HG03575 (cell line): ENCODE results near the gene NUDT3.
"Not testable (repeated sequence)": the region's sequence is repeated elsewhere in the genome, so short reads cannot be mapped to it uniquely, and the experiment has no call there.

Source experiments
- ATAC-seq: cut with Tn5 transposase; IDR thresholded peaks from one replicate; pipeline ENCODE4 v1.9.1; 2021; ENCODE audit not compliant: unreplicated experiment, insufficient number of reproducible peaks, low FRiP score; ENCODE audit errors: extremely low read depth

Gene NUDT3

GRCh38 chr6:34247481-34248197 is 144.8 kb downstream of the NUDT3 start:
- ATAC-seq = no peak

- no peak for ATAC-seq
Measured at GRCh38 chr6:34246563-34247391, 145.7 kb downstream of the NUDT3 start.

GRCh38 chr6:34246249-34246562 is 146.3 kb downstream of the NUDT3 start:
- ATAC-seq = no peak

GRCh38 chr6:34245761-34246140 is 146.7 kb downstream of the NUDT3 start:
- ATAC-seq = not testable (repeated sequence)

GRCh38 chr6:34245032-34245760 is 147.3 kb downstream of the NUDT3 start:
- ATAC-seq = not testable (repeated sequence)

GRCh38 chr6:34243901-34244884 is 148.3 kb downstream of the NUDT3 start:
- ATAC-seq = no peak

- ATAC-seq = no peak
Measured at GRCh38 chr6:34243131-34243771, 149.2 kb downstream of the NUDT3 start.

- ATAC-seq = no peak
Measured at GRCh38 chr6:34242252-34243130, 150.0 kb downstream of the NUDT3 start.

GRCh38 chr6:34241351-34242215 is 150.9 kb downstream of the NUDT3 start:
- ATAC-seq = no peak

- ATAC-seq = no peak
Measured at GRCh38 chr6:34240329-34241248, 151.9 kb downstream of the NUDT3 start.

- no peak for ATAC-seq
Measured at GRCh38 chr6:34239893-34240292, 152.6 kb downstream of the NUDT3 start.

GRCh38 chr6:34239500-34239825 is 153.0 kb downstream of the NUDT3 start:
- ATAC-seq = no peak

GRCh38 chr6:34238585-34239499 is 153.6 kb downstream of the NUDT3 start:
- ATAC-seq = no peak

GRCh38 chr6:34237722-34238584 is 154.5 kb downstream of the NUDT3 start:
- ATAC-seq = no peak
